SK-N-SH (cell line): Measurements from ENCODE around the gene DCX. TPM values are rescaled to one million over a fixed set of nuclear protein-coding genes. Genes with fewer than 3 reads are reported as not detected.

ENCODE experiments used
- CTCF ChIA-PET: fragments of 300-600, 350-600 bp; formaldehyde crosslinking; extraction: SDS; loops from one replicate; lab custom pipeline; 2021; lab: Yijun Ruan, JAX
- POLR2A ChIA-PET: fragments of 350-600 bp; sonication (Branson Sonifier 250); formaldehyde crosslinking; extraction: SDS; loops from one replicate; lab custom pipeline; 2020; ENCODE audit warnings: antibody characterized with exemption, inconsistent platforms; lab: Yijun Ruan, JAX
- DNase-seq: peaks from one replicate; pipeline ENCODE4 v3.0.0; 2012
- H2AFZ ChIP-seq: fragments of 200-600 bp; sonication (generic); 2 replicates; pipeline ENCODE4 v1.8.1; 2016; ENCODE audit warnings: antibody characterized with exemption, mild to moderate bottlenecking, low read depth
- H3F3A ChIP-seq: fragments of 200-600 bp; sonication (generic); replicated peaks from 2 replicates; pipeline ENCODE3; 2016; ENCODE audit warnings: antibody characterized with exemption, mild to moderate bottlenecking; ENCODE audit not compliant: insufficient read depth
- H3K27ac ChIP-seq, 2 experiments: fragments of 200-500 bp in 1 of 2; fragments of 200-600 bp in 1 of 2; sonication (Bioruptor generic) in 1 of 2; sonication (generic), shearing (Covaris generic) in 1 of 2; 2 replicates each; pipeline versions ENCODE4 v1.5.1 to v1.6.1; 2014 to 2016; ENCODE audit warnings: low read depth in 2 of 2, inconsistent platforms in 1 of 2, low read length in 1 of 2, mild to moderate bottlenecking in 1 of 2, mixed read lengths in 1 of 2
- H3K27me3 ChIP-seq: fragments of 200-600 bp; sonication (generic), shearing (Covaris generic); 2 replicates; pipeline ENCODE4 v1.6.1; 2016; ENCODE audit warnings: mixed run types; ENCODE audit not compliant: insufficient read depth
- H3K36me3 ChIP-seq, 2 experiments: fragments of 200-500 bp in 1 of 2; fragments of 200-600 bp in 1 of 2; sonication (Bioruptor generic) in 1 of 2; sonication (generic) in 1 of 2; replicated peaks in 1 of 2; 2 replicates each; pipeline versions ENCODE3 to v1.5.1; 2014 to 2016; ENCODE audit warnings: low read length in 1 of 2, mild to moderate bottlenecking in 1 of 2; ENCODE audit not compliant: insufficient read depth in 2 of 2, control insufficient read depth in 1 of 2
- H3K4me1 ChIP-seq, 2 experiments: fragments of 200-500 bp in 1 of 2; fragments of 200-600 bp in 1 of 2; sonication (Bioruptor generic) in 1 of 2; sonication (generic), shearing (Covaris generic) in 1 of 2; 2 replicates each; pipeline versions ENCODE4 v1.5.1 to v1.6.1; 2014 to 2016; ENCODE audit warnings: low read depth in 1 of 2, low read length in 1 of 2, mixed run types in 1 of 2; ENCODE audit not compliant: insufficient read depth in 2 of 2, control insufficient read depth in 1 of 2
- H3K4me2 ChIP-seq: fragments of 200-600 bp; sonication (generic), shearing (Covaris generic); 2 replicates; pipeline ENCODE4 v1.6.1; 2017; ENCODE audit warnings: mixed run types
- H3K4me3 ChIP-seq, 2 experiments: fragments of 200-500 bp in 1 of 2; fragments of 200-600 bp in 1 of 2; sonication (Bioruptor generic) in 1 of 2; sonication (generic), shearing (Covaris generic) in 1 of 2; 2 replicates each; pipeline versions ENCODE4 v1.5.1 to v1.8.1; 2014 to 2016; ENCODE audit warnings: low read depth in 2 of 2, inconsistent platforms in 1 of 2, low read length in 1 of 2, mild to moderate bottlenecking in 1 of 2, mixed read lengths in 1 of 2, moderate library complexity in 1 of 2
- H3K79me2 ChIP-seq: fragments of 200-600 bp; sonication (generic); 2 replicates; pipeline ENCODE4 v1.8.1; 2017; ENCODE audit warnings: mild to moderate bottlenecking; ENCODE audit not compliant: insufficient read depth
- H3K9ac ChIP-seq: fragments of 200-600 bp; sonication (generic); 2 replicates; pipeline ENCODE4 v1.6.1; 2017; ENCODE audit warnings: mixed run types
- H3K9me2 ChIP-seq: fragments of 200-600 bp; sonication (generic); 2 replicates; pipeline ENCODE4 v1.6.1; 2017; ENCODE audit warnings: mixed run types
- H3K9me3 ChIP-seq: fragments of 200-600 bp; sonication (generic); 2 replicates; pipeline ENCODE4 v1.6.1; 2017; ENCODE audit warnings: mixed run types, mild to moderate bottlenecking, moderate library complexity
- H4K20me1 ChIP-seq: fragments of 200-600 bp; sonication (generic); 2 replicates; pipeline ENCODE4 v1.6.1; 2017; ENCODE audit warnings: mild to moderate bottlenecking, mixed run types; ENCODE audit not compliant: insufficient read depth
- EP300 ChIP-seq, 2 experiments: IDR thresholded peaks; 2 replicates each; pipeline versions ENCODE4 v1.4.0 to v1.6.1; 2012; ENCODE audit warnings: borderline replicate concordance in 1 of 2, low read depth in 1 of 2, low read length in 1 of 2
- EZH2phosphoT487 ChIP-seq: fragments of 200-600 bp; sonication (generic); IDR thresholded peaks from 2 replicates; pipeline ENCODE4 v1.6.1; 2017; ENCODE audit warnings: low read depth, mixed run types, mild to moderate bottlenecking, antibody characterized with exemption, moderate library complexity, borderline replicate concordance
- FOSL2 ChIP-seq: IDR thresholded peaks from 2 replicates; pipeline ENCODE4 v1.4.0; 2012; ENCODE audit warnings: low read depth, mild to moderate bottlenecking, moderate library complexity, borderline replicate concordance
- FOXM1 ChIP-seq: IDR thresholded peaks from 2 replicates; pipeline ENCODE4 v1.4.0; 2012; ENCODE audit warnings: low read depth, mild to moderate bottlenecking
- GABPA ChIP-seq: IDR thresholded peaks from 2 replicates; pipeline ENCODE4 v1.4.0; 2012; ENCODE audit warnings: low read depth, mild to moderate bottlenecking
- GATA2 ChIP-seq: sonication (generic); formaldehyde crosslinking; IDR thresholded peaks from 2 replicates; pipeline ENCODE4 v1.5.0; 2020; ENCODE audit warnings: mild to moderate bottlenecking, missing genetic modification reagents
- MEF2A ChIP-seq: IDR thresholded peaks from 2 replicates; pipeline ENCODE4 v1.4.0; 2012; ENCODE audit warnings: low read depth, borderline replicate concordance
- NFIC ChIP-seq: IDR thresholded peaks from 2 replicates; pipeline ENCODE4 v1.4.0; 2012; ENCODE audit warnings: borderline replicate concordance
- POLR2AphosphoS5 ChIP-seq: IDR thresholded peaks from 2 replicates; pipeline ENCODE4 v1.6.1; 2012; ENCODE audit warnings: low read depth, low read length
- SIN3A ChIP-seq: IDR thresholded peaks from 2 replicates; pipeline ENCODE4 v1.6.1; 2012; ENCODE audit warnings: low read depth, mild to moderate bottlenecking, low read length, moderate library complexity, borderline replicate concordance
- TAF1 ChIP-seq: IDR thresholded peaks from 2 replicates; pipeline ENCODE4 v1.6.1; 2012; ENCODE audit warnings: low read depth, mild to moderate bottlenecking, low read length, moderate library complexity, borderline replicate concordance
- WGBS: methylation state at CpG from one replicate; pipeline ENCODE4 v1.1.6; 2017; ENCODE audit warnings: low lambda C conversion rate; 5-methylcytosine and 5-hydroxymethylcytosine counted together
- polyA plus RNA-seq, 3 experiments: library from polyadenylated mRNA; depleted of rRNA; stranded (reverse); fragments of >200 nt; gene quantifications; 2 replicates each; pipeline ENCODE4 v1.2.3, GENCODE V29; 2012
- TF ChIP-seq, protein P1 (sequence below): IDR thresholded peaks from 2 replicates; pipeline ENCODE4; 2012
- TF ChIP-seq, protein P2 (sequence below): fragments of 150-350 bp; IDR thresholded peaks from 2 replicates; pipeline ENCODE4 v1.6.1; 2017; ENCODE audit warnings: antibody characterized with exemption, low read length, low read depth, borderline replicate concordance
- TF ChIP-seq, protein P3 (sequence below): IDR thresholded peaks from 2 replicates; pipeline ENCODE4 v1.4.0; 2012; ENCODE audit warnings: low read depth, borderline replicate concordance
- TF ChIP-seq, protein P4 (sequence below): IDR thresholded peaks from 2 replicates; pipeline ENCODE4 v1.6.1; 2012; ENCODE audit warnings: mild to moderate bottlenecking, low read depth, low read length, moderate library complexity
- TF ChIP-seq, protein P5 (sequence below): IDR thresholded peaks from 2 replicates; pipeline ENCODE4 v1.4.0; 2012; ENCODE audit warnings: low read depth

Gene DCX
- polyA plus RNA-seq, 1 of the 3 experiments (the other 2 are of a cell fraction) = 0.26 TPM

DNA sequence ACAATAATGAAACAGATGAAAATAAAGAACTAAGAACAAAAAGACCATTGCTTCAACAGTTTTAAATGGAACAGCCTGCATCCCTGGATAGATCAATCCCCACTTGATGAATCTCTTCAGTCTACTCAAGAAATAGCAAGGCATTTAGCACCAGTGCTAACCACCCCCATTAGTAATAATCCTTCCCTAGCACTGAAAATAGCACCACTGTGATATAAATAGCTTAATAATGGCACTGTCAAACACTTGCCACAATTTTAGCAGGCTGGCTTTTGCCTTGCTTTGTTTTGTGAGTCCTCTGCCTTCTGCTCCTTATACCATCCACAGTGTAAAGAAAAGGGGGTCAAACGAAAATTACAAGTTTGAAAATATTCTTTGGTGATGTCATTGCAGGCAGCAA is 17.4 kb downstream of the DCX start:
- 0% methylated on average over 1 of the region's 1 CpG for WGBS
- no peak overlapping the region for H3K4me2 ChIP-seq
- no peak overlapping the region for H3K9ac ChIP-seq
- ChIA-PET CTCF (interaction anchor here (1.8 kb wide), 1 partner anchor 11 kb away, joined by 7 read pairs; no protein-coding TSS in a partner anchor), POLR2A (no interaction called here)
- no peaks in the 10 kb centered on the region for H3F3A ChIP-seq
- H4K20me1 ChIP-seq = no peaks in the 10 kb centered on the region
- H3K36me3 ChIP-seq = no peaks in the 10 kb centered on the region
- TF ChIP-seq FOSL2 (no peak), GATA2 (CRISPR knock-in tag) (no peak), MEF2A (no peak), SIN3A (no peak), TAF1 (no peak), GABPA (no peak), POLR2AphosphoS5 (no peak), NFIC (no peak), EZH2phosphoT487 (no peak), EP300 (IDR thresholded peaks at IDR 0.05; ENCODE audit: borderline replicate concordance in 1 of 2, low read depth in 1 of 2, low read length in 1 of 2) (no peak), FOXM1 (no peak)
- TF ChIP-seq, protein P1, sequence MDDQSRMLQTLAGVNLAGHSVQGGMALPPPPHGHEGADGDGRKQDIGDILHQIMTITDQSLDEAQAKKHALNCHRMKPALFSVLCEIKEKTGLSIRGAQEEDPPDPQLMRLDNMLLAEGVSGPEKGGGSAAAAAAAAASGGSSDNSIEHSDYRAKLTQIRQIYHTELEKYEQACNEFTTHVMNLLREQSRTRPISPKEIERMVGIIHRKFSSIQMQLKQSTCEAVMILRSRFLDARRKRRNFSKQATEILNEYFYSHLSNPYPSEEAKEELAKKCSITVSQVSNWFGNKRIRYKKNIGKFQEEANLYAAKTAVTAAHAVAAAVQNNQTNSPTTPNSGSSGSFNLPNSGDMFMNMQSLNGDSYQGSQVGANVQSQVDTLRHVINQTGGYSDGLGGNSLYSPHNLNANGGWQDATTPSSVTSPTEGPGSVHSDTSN = no peak
- TF ChIP-seq, protein P2, sequence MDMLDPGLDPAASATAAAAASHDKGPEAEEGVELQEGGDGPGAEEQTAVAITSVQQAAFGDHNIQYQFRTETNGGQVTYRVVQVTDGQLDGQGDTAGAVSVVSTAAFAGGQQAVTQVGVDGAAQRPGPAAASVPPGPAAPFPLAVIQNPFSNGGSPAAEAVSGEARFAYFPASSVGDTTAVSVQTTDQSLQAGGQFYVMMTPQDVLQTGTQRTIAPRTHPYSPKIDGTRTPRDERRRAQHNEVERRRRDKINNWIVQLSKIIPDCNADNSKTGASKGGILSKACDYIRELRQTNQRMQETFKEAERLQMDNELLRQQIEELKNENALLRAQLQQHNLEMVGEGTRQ = no peak
- TF ChIP-seq, protein P3, sequence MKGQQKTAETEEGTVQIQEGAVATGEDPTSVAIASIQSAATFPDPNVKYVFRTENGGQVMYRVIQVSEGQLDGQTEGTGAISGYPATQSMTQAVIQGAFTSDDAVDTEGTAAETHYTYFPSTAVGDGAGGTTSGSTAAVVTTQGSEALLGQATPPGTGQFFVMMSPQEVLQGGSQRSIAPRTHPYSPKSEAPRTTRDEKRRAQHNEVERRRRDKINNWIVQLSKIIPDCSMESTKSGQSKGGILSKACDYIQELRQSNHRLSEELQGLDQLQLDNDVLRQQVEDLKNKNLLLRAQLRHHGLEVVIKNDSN = no peak
- TF ChIP-seq, protein P4, sequence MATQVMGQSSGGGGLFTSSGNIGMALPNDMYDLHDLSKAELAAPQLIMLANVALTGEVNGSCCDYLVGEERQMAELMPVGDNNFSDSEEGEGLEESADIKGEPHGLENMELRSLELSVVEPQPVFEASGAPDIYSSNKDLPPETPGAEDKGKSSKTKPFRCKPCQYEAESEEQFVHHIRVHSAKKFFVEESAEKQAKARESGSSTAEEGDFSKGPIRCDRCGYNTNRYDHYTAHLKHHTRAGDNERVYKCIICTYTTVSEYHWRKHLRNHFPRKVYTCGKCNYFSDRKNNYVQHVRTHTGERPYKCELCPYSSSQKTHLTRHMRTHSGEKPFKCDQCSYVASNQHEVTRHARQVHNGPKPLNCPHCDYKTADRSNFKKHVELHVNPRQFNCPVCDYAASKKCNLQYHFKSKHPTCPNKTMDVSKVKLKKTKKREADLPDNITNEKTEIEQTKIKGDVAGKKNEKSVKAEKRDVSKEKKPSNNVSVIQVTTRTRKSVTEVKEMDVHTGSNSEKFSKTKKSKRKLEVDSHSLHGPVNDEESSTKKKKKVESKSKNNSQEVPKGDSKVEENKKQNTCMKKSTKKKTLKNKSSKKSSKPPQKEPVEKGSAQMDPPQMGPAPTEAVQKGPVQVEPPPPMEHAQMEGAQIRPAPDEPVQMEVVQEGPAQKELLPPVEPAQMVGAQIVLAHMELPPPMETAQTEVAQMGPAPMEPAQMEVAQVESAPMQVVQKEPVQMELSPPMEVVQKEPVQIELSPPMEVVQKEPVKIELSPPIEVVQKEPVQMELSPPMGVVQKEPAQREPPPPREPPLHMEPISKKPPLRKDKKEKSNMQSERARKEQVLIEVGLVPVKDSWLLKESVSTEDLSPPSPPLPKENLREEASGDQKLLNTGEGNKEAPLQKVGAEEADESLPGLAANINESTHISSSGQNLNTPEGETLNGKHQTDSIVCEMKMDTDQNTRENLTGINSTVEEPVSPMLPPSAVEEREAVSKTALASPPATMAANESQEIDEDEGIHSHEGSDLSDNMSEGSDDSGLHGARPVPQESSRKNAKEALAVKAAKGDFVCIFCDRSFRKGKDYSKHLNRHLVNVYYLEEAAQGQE = no peak
- TF ChIP-seq, protein P5, sequence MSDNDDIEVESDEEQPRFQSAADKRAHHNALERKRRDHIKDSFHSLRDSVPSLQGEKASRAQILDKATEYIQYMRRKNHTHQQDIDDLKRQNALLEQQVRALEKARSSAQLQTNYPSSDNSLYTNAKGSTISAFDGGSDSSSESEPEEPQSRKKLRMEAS = no peak
- H3K4me3 ChIP-seq = no peak overlapping the region
- no peak for DNase-seq
- H2AFZ ChIP-seq = no peak overlapping the region
- no peak overlapping the region for H3K27ac ChIP-seq
- no peaks in the 10 kb centered on the region for H3K4me1 ChIP-seq
- H3K27me3 ChIP-seq = no peaks in the 10 kb centered on the region
- no peaks in the 10 kb centered on the region for H3K9me2 ChIP-seq
- H3K79me2 ChIP-seq = no peaks in the 10 kb centered on the region
- H3K9me3 ChIP-seq = no peaks in the 10 kb centered on the region
